Activated T-helper 1 cell treated with anti-CD3 and anti-CD28 coated beads, Interleukin-12 subunit alpha, Interleukin-12 subunit beta, Interleukin-2, Interleukin-4 antibody, amounts not matched to agents 30 ng/mL and 10 ng/mL and 1 ng/mL, durations not matched to agents 14 hours and 24 hours and 36 hours (primary cell): Measurements from ENCODE around the gene KSR2. TPM values are rescaled to one million over a fixed set of nuclear protein-coding genes. Genes with fewer than 3 reads are reported as not detected.

Source experiments
- DNase-seq: peaks from one replicate; pipeline ENCODE4 v3.0.0; 2021; ENCODE audit warnings: low spot score
- H3K27ac Mint-ChIP-seq: one replicate; pipeline ENCODE4 v1.8.0; 2021; ENCODE audit warnings: mild to moderate bottlenecking, mixed read lengths
- H3K27me3 Mint-ChIP-seq: one replicate; pipeline ENCODE4 v1.8.0; 2022; ENCODE audit warnings: mild to moderate bottlenecking, moderate library complexity, mixed read lengths; ENCODE audit not compliant: insufficient read depth
- H3K36me3 Mint-ChIP-seq: one replicate; pipeline ENCODE4 v1.8.0; 2021; ENCODE audit warnings: low read depth, mixed read lengths
- H3K4me1 Mint-ChIP-seq: one replicate; pipeline ENCODE4 v1.8.0; 2021; ENCODE audit warnings: low read depth, mixed read lengths
- H3K4me3 Mint-ChIP-seq: one replicate; pipeline ENCODE4 v1.8.0; 2021; ENCODE audit warnings: mild to moderate bottlenecking, moderate library complexity, mixed read lengths
- H3K9me3 Mint-ChIP-seq: one replicate; pipeline ENCODE4 v1.8.0; 2021; ENCODE audit warnings: mixed read lengths
- intact Hi-C: fragments of 100-400 bp; cut with micrococcal nuclease; formaldehyde crosslinking; loops from one replicate; pipeline ENCODE4 v1.15.1; 2024
- total RNA-seq: library from RNA; stranded (reverse); gene quantifications from 2 replicates; pipeline ENCODE4 v1.2.3, GENCODE V29; 2022

KSR2 gene
- total RNA-seq, 1 donor from 2014 or later = 0.08 TPM

DNA sequence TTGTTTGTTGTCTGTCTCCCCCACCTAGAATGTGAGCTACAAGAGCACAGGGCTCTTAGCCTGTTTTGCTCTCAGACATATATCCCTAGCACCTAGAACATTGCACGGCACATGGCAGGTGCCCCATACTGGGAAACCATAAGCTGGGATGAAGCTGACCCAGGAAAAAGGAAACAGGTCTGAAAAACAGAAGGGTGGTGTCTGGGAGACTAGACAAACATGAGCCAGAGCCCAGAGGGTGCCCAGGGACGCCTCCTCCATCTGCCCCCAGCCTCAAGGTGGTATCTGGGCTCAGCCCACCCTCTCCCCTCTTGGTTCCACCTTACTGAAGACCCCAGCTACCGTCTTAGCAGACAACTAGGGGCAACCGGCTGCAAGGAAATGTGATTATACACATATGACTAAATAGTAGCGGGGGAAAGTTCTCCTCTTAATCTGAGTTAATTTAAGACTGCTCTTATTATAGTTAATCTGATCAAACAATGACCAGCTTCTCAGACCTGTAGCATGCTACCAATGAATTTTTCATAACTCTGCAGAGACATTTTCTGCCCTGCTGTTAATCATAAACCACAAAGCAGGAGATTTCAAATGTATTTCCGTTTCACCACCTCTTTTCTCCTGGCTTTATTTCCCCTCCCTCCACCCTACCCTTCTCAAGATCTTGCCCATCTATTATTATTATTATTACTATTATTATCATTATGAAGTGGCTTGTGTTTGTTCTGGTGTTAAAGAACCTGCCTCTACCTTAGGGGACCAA lies 31.9 kb downstream of the KSR2 start:
- no peaks in the 10 kb centered on the region for H3K36me3 Mint-ChIP-seq
- no peak overlapping the region for H3K27ac Mint-ChIP-seq
- H3K4me3 Mint-ChIP-seq = no peak overlapping the region
- intact Hi-C loops = no loop called here
- no peaks in the 10 kb centered on the region for H3K27me3 Mint-ChIP-seq
- no peak for DNase-seq
- H3K9me3 Mint-ChIP-seq = no peaks in the 10 kb centered on the region
- no peaks in the 10 kb centered on the region for H3K4me1 Mint-ChIP-seq

DNA sequence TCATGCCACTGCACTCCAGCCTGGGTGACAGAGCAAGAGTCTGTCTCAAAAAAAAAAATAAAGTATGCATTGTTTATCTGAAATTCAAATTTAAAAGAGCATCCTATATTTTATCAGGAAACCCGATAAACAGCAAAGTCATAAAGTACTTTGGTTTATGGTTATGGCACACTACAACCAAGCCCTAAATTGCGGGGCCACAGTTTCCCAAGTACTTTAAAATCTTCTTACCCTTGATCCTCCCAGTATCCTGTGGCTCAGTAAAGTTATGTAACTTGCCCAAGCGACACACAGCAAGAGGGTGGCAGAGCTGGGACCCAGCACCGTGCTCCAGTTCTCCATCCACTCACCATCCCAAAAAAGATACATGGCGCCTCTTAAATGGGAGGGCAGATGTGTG lies 35.2 kb downstream of the KSR2 start:
- Mint-ChIP-seq H3K4me1 (no peaks in the 10 kb centered on the region), H3K27ac (no peak overlapping the region), H3K36me3 (no peaks in the 10 kb centered on the region), H3K9me3 (peaks cover 4% of the 10 kb centered on the region), H3K4me3 (no peak overlapping the region), H3K27me3 (no peaks in the 10 kb centered on the region)
- DNase-seq = no peak
- intact Hi-C loops = no loop called here

DNA sequence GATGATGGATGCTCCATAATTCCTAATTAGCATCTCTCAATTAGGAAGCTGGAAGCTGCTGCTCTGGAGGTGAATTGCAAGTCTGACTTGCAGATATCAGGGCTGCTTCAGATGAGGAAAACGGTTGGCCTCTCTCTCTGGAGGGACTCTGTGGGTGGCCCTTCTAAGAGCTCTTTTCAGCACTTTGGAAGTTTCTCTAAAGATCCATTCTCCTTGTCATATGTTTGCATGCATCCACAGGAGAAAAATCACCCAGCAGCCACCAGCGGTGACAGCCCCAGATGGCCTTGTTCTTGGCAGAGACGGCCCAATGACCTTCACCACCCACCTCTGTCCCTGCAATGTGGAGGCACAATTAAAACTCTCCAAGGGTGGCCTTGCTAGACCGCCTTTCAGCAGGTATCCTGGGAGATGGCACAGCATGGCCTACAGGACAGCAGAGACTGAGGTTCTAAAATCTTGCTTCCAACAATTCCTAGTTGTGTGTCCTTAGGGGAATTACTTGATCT lies 42.3 kb downstream of the KSR2 start:
- H3K4me1 Mint-ChIP-seq = no peaks in the 10 kb centered on the region
- no peak overlapping the region for H3K27ac Mint-ChIP-seq
- DNase-seq = no peak
- no peaks in the 10 kb centered on the region for H3K36me3 Mint-ChIP-seq
- peaks cover 3% of the 10 kb centered on the region for H3K27me3 Mint-ChIP-seq
- peaks cover 3% of the 10 kb centered on the region for H3K9me3 Mint-ChIP-seq
- no peak overlapping the region for H3K4me3 Mint-ChIP-seq
- intact Hi-C loops = no loop called here

DNA sequence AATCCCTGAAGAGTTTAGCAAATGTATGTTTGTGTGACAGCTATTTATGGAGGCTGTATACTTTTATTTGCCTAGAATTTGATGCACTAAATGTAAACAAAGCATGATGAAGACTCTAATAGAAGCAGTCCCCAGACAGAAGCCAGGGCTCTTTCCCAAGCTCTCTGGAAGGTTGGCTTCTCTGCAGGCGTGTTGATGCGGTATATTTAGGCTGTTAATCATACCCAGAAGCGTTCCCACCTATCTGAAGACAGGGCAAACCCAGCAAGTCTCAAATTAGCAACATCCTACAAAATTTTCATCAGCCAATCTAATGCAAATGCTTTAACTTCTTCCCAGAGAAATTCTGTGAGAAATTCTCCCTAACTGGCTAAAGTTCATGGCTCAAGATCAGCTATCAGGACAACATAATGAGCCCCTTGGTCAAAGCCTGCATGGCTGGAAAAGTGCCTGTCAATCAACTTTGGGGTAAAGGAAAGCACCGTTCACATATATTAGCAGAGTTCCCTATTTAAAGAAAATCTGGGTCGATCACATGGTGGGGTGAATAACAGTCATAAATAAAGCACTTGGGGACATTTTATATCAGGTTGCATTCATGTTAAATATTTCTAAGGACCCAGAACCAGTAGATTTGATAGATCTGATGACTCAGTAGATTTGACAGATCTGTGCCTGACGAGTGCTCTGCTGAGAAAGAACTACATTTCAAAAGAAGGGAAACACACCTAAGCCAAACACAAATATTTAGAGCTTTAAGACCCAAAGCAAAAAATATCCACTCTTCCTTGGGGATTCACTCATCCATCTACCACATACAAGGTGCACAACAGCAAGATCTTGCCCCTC lies 46.6 kb downstream of the KSR2 start:
- Mint-ChIP-seq H3K27me3 (peaks cover 4% of the 10 kb centered on the region), H3K4me3 (no peak overlapping the region), H3K27ac (no peak overlapping the region), H3K4me1 (no peaks in the 10 kb centered on the region), H3K9me3 (no peaks in the 10 kb centered on the region), H3K36me3 (no peaks in the 10 kb centered on the region)
- no peak for DNase-seq
- intact Hi-C loops = no loop called here

DNA sequence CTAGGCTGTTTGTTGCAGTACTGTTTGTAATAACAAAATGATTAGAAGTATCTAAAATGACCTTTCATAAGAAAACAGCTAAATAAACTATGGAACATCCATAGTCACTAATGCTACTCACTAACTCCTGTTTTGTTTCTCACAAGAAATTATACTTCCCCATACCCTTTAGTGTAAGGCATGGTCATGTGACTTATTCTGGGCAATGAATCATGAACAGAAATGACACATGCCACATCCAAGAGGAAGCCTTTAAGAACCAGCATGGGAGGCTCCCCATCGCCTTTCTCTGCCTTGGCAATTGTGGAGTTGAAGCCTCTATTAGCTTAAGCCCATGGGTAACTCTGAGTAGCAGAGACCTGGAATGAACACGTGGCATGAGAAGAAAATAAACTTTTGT lies 49.3 kb downstream of the KSR2 start:
- Mint-ChIP-seq H3K27me3 (peaks cover 4% of the 10 kb centered on the region), H3K9me3 (no peaks in the 10 kb centered on the region), H3K4me3 (no peak overlapping the region), H3K27ac (no peak overlapping the region), H3K36me3 (no peaks in the 10 kb centered on the region), H3K4me1 (no peaks in the 10 kb centered on the region)
- no peak for DNase-seq
- intact Hi-C loops = no loop called here

DNA sequence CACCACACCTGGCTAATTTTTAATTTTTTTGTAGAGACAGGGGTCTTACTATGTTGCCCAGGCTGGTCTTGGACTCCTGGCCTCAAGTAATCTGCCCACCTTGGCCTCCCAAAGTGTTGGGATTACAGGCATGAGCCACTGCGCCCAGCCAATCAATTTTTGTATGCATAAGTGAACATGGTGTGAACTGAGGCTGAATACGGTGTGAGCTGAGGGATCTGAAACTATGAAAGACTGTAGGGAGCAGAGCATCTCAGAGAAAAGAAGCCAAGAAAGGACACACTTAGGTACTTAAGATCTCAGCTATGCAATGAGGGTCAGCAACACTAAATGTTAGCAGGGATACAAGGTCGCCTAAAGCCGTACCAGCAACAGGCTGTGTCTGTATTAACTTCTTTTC lies 54.1 kb downstream of the KSR2 start:
- Mint-ChIP-seq H3K4me3 (no peak overlapping the region), H3K36me3 (no peaks in the 10 kb centered on the region), H3K27ac (no peak overlapping the region), H3K9me3 (peaks cover 15% of the 10 kb centered on the region), H3K27me3 (peaks cover 2% of the 10 kb centered on the region), H3K4me1 (no peaks in the 10 kb centered on the region)
- intact Hi-C loops = no loop called here
- DNase-seq = no peak

DNA sequence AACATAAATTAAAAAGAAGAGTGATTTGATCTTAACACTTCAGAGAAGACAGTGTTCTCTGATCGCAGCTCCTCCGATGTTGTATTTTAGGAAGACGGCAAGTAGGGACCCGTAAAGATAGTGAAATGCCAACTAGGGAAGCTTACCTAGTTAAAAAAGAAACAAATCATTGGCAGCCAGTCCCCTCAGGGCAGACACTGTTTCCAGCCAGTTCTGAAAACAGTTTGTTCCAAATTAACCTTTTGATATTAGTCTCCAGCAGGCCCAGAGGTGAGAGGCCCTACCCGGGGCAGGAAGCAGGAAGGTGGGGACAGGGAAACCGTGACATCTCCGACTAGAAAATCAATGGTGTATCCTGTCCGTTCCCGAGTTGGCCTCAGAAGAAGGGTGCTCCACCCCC lies 56.0 kb downstream of the KSR2 start:
- H3K27me3 Mint-ChIP-seq = no peaks in the 10 kb centered on the region
- no peaks in the 10 kb centered on the region for H3K4me1 Mint-ChIP-seq
- no peak overlapping the region for H3K27ac Mint-ChIP-seq
- no peaks in the 10 kb centered on the region for H3K36me3 Mint-ChIP-seq
- no peak overlapping the region for H3K4me3 Mint-ChIP-seq
- intact Hi-C loops = no loop called here
- no peak for DNase-seq
- peaks cover 15% of the 10 kb centered on the region for H3K9me3 Mint-ChIP-seq

DNA sequence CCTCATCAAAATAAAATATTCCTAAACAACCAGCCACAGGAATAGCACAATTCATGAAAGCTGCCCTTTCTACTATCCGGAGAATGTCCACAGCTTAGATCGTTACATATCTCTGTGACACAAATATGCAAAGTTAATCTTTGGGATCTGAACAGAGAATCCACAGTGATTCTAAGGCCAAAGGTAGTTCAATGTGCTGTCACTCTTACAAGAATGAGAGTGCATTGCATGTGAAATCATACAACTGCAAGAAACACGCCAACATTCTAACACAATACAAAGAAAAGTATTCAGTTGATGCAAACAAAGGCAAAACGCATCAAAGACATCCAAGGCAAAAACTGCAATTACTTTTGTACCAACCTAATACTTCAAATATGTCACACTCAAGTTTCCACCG lies 60.4 kb downstream of the KSR2 start:
- peaks cover 14% of the 10 kb centered on the region for H3K9me3 Mint-ChIP-seq
- no peak for DNase-seq
- no peak overlapping the region for H3K27ac Mint-ChIP-seq
- no peaks in the 10 kb centered on the region for H3K36me3 Mint-ChIP-seq
- no peaks in the 10 kb centered on the region for H3K4me1 Mint-ChIP-seq
- H3K4me3 Mint-ChIP-seq = no peak overlapping the region
- intact Hi-C loops = no loop called here
- H3K27me3 Mint-ChIP-seq = no peaks in the 10 kb centered on the region

DNA sequence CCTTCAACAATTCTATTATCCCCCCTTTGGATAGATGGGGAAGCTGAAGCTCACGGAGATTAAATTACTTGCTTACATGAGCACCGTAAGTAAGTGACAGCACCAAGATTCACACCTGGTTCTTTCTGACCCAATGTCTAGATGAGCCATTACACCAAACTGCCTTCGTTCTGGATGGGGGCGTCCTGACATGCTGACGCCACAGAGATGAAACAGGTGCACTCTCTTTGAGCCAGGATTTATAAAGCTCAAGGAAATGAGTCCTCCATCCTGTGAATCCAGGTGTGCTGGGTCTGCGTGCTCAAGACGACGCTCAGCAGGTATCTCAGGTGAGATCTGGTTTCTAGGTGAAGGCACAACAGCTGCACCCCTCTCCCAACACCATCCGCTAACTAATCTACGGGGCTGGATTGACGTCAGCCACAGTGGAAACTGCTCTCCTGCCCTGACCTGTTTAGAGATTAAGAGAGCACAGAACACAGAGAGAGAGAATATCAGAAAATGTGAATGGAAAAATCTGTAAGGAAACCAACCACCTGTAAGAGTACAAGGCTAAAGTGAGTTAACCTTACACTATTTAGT lies 61.6 kb downstream of the KSR2 start:
- DNase-seq = no peak
- Mint-ChIP-seq H3K4me3 (no peak overlapping the region), H3K36me3 (no peaks in the 10 kb centered on the region), H3K27me3 (no peaks in the 10 kb centered on the region), H3K4me1 (no peaks in the 10 kb centered on the region), H3K27ac (no peak overlapping the region), H3K9me3 (peaks cover 11% of the 10 kb centered on the region)
- intact Hi-C loops = no loop called here

DNA sequence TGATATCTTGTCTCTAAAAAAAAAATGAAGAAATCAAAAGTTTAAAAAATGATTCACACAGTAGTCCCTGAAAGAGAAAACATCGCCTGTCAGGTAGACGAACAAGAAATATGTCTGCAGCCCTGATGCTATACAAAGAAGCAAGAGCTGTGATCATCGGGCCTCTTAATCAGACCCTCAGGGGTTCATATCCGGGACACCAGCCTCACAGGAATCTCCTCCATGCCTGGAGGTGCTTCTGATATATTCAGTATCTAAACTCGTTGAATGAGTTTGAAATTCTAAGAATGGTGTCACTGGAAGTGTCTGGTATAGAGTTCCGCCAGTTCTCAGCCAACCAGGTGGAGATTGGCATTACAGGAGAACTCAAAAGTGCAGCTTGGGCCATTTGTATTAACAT lies 64.7 kb downstream of the KSR2 start:
- DNase-seq = no peak
- Mint-ChIP-seq H3K27me3 (no peaks in the 10 kb centered on the region), H3K9me3 (no peaks in the 10 kb centered on the region), H3K27ac (no peak overlapping the region), H3K4me3 (no peak overlapping the region), H3K36me3 (no peaks in the 10 kb centered on the region), H3K4me1 (no peaks in the 10 kb centered on the region)
- intact Hi-C loops = no loop called here

DNA sequence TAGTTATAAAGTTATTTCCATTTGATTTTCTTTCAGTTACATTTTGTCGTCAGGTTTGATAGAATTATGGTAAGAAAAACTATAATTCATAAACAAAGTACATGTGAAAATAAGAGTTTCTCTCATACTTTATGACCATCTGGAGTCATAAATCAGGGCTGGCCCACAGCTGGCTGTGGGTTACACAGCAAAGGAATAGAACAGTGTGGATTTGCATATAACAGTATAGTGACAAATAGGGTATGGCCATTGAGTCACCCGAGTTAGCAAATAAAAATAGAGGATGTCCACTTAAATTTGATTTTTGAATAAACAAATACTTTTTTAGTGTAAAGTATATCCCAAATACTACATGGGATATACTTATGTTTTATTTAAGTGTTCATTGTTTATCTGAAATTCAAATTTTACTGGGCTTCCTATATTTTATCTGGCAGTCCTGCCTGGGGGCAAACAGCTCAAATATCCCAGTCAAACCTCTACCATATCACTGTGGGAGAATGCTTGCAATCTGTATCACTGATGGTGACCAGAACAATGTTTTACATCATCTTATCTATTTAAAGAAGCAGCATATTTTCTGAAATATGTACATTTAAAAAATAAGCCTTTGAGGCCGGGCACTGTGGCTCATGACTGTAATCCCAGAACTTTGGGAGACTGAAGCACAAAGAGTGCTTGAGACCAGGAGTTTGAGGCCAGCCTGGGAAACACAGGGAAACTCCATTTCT lies 65.5 kb downstream of the KSR2 start:
- H3K27ac Mint-ChIP-seq = no peak overlapping the region
- intact Hi-C loops = no loop called here
- H3K36me3 Mint-ChIP-seq = no peaks in the 10 kb centered on the region
- H3K27me3 Mint-ChIP-seq = no peaks in the 10 kb centered on the region
- no peak for DNase-seq
- H3K4me3 Mint-ChIP-seq = no peak overlapping the region
- H3K4me1 Mint-ChIP-seq = no peaks in the 10 kb centered on the region
- H3K9me3 Mint-ChIP-seq = no peaks in the 10 kb centered on the region

DNA sequence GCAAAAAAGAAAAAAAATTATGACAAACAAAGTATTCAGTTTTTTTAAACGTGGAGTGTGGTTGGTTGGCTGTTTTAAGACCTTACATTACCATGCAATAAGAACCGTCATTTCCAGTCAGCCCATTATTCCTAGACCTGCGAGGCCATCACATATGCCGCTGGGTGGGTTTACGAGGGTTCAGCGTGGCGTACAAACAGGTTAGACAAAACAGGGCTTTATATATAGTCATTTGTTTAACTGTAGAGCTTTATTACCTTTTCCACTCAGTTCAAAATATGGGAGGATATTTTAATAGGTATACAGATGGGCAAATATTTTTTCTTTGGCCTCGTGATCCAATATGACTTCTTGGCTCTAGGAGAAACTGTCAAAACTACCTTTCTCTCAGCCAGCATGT lies 67.2 kb downstream of the KSR2 start:
- Mint-ChIP-seq H3K27me3 (no peaks in the 10 kb centered on the region), H3K4me3 (no peak overlapping the region), H3K4me1 (no peaks in the 10 kb centered on the region), H3K9me3 (peaks cover 4% of the 10 kb centered on the region), H3K27ac (no peak overlapping the region), H3K36me3 (no peaks in the 10 kb centered on the region)
- intact Hi-C loops = no loop called here
- DNase-seq = no peak
